ENCODE data around the gene PTGDS.

The PTGDS gene

DNA sequence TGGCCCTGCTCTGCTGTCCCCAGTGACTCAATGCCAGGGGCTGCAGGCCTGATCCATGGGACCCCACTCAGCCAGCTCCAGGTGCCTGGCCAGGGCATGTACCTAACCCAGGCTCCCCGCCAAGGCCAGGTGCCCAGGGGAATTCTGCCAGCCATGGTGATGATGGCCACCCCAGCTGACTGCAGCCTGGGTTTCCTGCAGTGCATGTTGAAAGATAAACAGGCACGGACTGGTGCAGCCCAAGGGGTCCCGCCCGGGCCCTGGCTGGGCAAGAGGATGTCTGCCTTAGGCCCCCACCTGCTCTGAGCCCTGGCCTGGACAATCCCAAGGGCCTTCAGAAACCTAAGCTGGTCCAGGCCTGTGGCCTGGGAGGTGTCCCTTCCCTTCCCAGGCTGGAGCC is 49.5 kb downstream of the PTGDS start:
- DNase-seq, result no peak

DNA sequence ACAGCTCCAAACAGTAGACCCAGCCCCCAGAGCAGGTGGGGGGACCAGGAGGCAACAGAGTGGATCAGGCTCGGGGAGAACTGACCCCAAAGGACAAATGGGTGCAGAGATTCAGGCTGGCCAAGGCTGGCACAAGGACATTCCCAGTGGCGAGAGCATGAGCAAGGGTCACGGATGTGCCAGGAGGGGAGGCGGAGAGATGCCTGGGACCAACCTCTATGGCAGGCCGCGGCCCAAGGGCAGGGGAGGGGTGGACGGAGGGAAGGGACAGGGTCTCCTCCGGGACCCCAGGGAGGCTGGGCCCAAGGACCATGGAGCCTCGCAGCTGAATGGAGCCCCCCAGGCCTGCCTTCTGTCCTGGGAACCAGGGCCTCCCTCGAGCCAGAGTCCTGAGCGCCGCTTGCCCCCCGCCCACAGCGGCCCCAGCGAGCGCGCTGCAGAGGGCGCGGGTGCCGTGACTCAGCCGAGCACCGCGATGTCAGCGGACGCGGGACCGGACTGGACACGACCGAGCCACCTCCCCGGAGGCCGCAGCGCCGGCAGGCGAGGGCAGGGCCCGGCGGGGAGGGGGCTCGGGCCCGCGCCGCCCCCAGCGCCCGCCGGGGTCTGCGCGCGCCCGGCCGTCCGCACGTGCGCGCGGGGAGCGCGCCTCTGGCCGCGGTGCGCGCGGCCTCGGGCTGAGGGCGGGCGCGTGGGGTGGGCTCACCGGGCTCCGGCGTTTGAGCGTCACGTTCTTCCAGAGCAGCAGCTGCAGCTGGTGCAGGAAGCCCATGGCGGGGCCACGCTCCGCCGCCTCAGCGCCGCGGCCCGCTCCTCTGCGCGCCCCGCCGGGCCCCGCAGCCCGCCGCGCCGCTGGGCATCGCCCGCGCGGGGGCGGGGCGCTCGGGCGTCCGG is 50.3 kb downstream of the PTGDS start, which contains the start of gene ABCA2:
Gene ABCA2 (minus strand): TSS at position 869 of the 894 bp plus-strand sequence. CDS start 97 bp downstream, at position 772.
- no peak for DNase-seq

DNA sequence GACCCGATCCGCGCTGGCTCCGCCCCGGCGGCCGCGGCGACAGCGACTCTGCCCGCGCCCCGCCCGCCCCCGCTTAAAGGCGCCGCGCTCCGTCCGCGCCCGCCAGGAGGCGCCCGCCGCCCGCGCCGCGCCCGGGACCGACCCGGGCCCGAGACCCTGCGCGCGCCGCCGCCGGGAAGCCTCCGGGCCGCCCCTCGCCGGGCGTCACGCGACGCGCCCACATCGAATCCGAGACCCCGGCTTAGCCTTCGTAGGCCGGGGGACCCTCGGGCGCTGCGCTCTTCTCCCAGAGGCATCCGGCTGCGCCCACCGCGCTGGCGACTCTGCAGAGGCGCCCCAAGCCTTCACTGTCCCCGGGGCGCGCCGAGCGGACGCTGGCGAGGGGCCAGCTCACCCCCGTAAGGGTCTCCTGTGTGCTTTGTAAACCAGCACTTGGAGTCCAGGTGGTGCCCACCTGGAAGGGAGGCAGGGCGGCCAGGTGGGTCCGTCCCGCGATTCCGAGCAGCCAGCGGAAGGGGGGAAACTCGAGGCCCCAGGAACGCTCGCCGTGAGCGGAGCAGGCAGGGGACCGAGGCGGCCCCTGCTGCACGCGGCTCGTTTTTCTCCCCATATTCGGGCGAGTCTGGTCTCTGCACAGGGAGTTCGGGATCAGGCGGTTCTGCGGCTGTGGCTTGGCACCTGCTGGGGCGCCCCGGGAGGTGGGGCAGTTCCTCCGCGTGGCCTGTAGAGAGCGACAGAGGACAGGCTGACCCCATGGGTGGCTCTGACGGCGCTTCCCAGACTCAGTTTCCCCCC is 51.2 kb downstream of the PTGDS start:
- DNase-seq, result peak; percentile 81

DNA sequence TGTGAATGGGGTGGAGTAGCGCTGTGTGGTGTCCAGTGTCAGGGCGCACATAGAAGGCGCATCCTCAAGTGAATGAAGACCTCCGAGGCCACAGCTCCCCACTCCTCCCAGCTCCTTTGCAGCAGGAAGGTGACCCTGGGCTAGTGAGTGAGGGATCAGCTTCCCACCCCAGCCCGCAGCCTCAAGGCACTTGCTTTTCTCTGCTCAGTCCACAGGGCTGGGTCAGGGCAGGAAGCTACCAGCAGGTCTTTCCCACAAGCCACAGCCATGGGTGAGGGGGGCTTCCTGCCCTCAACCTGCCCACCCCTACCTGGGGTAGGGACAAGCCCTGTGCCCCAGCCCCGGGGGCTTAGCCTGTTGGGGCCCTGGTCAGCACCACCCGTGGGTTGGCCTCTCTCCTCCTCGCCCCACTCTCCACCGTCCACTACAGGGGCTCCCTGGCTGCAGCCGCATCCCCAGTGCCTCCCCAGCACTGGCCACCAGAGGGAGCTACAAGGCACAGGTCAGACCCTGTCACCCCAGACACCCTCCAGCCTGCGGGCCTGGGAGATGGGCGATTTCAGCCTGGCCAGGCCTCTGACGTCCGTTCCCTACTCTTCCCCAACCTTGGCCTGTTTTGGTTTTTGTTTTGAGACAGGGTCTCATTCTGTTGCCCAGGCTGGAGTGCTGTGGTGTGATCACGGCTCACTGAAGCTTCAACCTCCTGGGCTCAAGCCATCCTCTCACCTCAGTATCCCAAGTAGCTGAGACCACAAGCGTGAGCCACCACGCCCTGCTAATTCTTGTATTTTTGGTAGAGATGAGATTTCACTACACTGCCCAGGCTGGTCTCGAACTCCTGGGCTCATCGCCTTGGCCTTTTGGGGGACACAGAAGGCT is 52.0 kb downstream of the PTGDS start:
- DNase-seq, result peak; percentile 87

DNA sequence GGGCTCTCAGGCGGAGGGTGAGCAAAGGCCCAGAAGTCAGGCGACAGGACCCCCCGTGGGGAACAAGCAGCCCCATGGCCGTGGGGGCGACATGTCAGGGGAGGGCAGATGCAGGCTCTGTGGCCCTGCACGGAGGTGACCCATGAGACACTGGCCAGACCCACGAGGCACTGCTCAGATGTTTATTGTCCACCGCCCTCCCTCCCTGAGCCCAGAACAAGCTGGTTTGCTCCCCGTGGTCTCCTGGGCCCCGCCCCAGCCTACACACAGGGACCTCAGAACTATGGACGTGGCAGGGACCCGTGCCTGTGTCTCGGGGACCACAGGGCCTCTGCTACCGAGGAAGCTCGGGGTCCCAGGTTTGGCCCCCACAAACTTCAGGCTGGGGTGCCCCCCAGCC is 52.7 kb downstream of the PTGDS start:
- DNase-seq, result peak; percentile 71

DNA sequence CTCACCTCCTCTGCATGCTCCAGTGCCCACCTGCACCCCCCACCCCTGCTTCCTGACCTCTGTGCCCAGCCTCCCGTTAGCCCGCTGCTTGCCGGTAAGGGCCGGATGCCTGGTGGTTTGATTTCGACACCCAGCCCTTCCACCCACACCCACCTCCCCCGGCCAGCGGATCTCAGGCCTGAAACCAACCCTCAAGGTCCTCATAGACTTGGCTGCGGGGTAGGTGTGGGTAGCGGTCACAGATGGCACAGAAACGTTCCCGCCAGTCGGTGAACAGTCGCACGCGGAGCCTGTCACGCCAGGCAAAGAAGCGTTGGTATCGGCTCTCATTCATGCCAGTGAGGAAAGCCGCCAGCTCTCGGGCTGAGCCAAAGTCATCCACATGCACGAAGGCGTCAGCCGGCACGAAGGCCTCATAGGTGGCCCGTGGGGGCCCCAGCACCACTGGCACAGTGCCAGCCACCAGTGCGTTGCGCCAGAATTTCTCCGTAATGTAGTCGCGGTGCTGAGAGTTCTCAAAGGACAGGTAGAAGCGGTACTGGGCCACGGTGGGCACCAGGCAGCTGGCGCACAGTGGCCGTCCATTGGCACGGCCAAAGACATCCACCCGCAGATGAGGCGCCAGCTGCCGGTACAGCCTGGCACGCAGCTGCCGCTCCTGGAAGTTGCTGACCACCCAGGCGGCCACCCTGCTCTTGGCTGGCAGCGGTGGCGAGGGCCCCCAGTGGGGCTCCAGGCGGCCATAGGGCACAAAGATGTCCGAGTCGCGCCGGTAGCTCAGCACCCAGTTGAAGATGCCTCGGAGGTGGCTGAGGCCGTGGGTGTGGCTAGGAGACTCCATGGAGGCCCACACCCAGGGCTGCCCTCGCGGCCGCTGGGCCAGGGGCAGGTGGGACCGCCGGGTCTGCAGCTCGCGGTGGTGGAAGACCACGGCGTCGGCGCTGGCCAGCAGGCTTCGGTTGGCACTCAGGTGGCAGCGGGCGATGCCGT is 53.5 kb downstream of the PTGDS start:
- peak; percentile 93 for DNase-seq
